ENCODE data around the gene MINAR1. TPM values are rescaled to one million over a fixed set of nuclear protein-coding genes. Genes with fewer than 3 reads are reported as not detected.

MINAR1 gene
- total RNA-seq, result 0.05 TPM
- long read RNA-seq, result 0 reads

GRCh38 chr15:79431636-79432344 is at the start of gene MINAR1:
Gene MINAR1, plus strand, starts transcription at chr15:79432336. Its CDS starts 23,812 bp downstream, at chr15:79456148.
- H3K36me3 ChIP-seq, result no peaks in the 10 kb centered on the region
- no peak within 1 kb of the TSS for H3K27ac ChIP-seq (replicated peaks)
- no peaks in the 10 kb centered on the region for H3K9me3 ChIP-seq (replicated peaks)
- H3K4me3 ChIP-seq, result peak within 1 kb of the TSS; percentile 64
- H3K27me3 ChIP-seq (ENCODE audit: low read depth), result peaks cover 100% of the 10 kb centered on the region
- intact Hi-C loops (cut with micrococcal nuclease), result no loop called here
- DNase-seq, result no peak
- no peak for TF ChIP-seq CTCF (IDR thresholded peaks at IDR 0.05; ENCODE audit: borderline replicate concordance)
- H3K4me1 ChIP-seq, result peaks cover 17% of the 10 kb centered on the region

GRCh38 chr15:79394231-79394630 is 37.9 kb upstream of the MINAR1 start:
- DNase-seq, result no peak
- TF ChIP-seq CTCF (IDR thresholded peaks at IDR 0.05; ENCODE audit: borderline replicate concordance), result no peak
- Histone ChIP-seq H3K4me3 (no peak overlapping the region), H3K9me3 (replicated peaks) (no peaks in the 10 kb centered on the region), H3K4me1 (no peaks in the 10 kb centered on the region), H3K27me3 (ENCODE audit: low read depth) (peaks cover 9% of the 10 kb centered on the region), H3K27ac (replicated peaks) (no peak overlapping the region), H3K36me3 (no peaks in the 10 kb centered on the region)
- intact Hi-C loops (cut with micrococcal nuclease), result no loop called here

- Histone ChIP-seq H3K4me3 (no peak overlapping the region), H3K27me3 (ENCODE audit: low read depth) (peaks cover 9% of the 10 kb centered on the region), H3K36me3 (no peaks in the 10 kb centered on the region), H3K27ac (replicated peaks) (no peak overlapping the region), H3K9me3 (replicated peaks) (no peaks in the 10 kb centered on the region), H3K4me1 (no peaks in the 10 kb centered on the region)
- intact Hi-C loops (cut with micrococcal nuclease), result no loop called here
- no peak for TF ChIP-seq CTCF (IDR thresholded peaks at IDR 0.05; ENCODE audit: borderline replicate concordance)
- no peak for DNase-seq
Observed at GRCh38 chr15:79396850-79397249, 35.3 kb upstream of the MINAR1 start.

- no peak for TF ChIP-seq CTCF (IDR thresholded peaks at IDR 0.05; ENCODE audit: borderline replicate concordance)
- H3K4me3 ChIP-seq, result no peak overlapping the region
- intact Hi-C loops (cut with micrococcal nuclease), result no loop called here
- no peaks in the 10 kb centered on the region for H3K36me3 ChIP-seq
- peaks cover 14% of the 10 kb centered on the region for H3K27me3 ChIP-seq (ENCODE audit: low read depth)
- H3K4me1 ChIP-seq, result no peaks in the 10 kb centered on the region
- DNase-seq, result no peak
- H3K27ac ChIP-seq (replicated peaks), result no peak overlapping the region
- no peaks in the 10 kb centered on the region for H3K9me3 ChIP-seq (replicated peaks)
Observed at GRCh38 chr15:79397269-79397910, 34.7 kb upstream of the MINAR1 start.

GRCh38 chr15:79399606-79400005 is 32.5 kb upstream of the MINAR1 start:
- Histone ChIP-seq H3K36me3 (no peaks in the 10 kb centered on the region), H3K9me3 (replicated peaks) (no peaks in the 10 kb centered on the region), H3K27me3 (ENCODE audit: low read depth) (peaks cover 18% of the 10 kb centered on the region), H3K4me3 (no peak overlapping the region), H3K27ac (replicated peaks) (no peak overlapping the region), H3K4me1 (no peaks in the 10 kb centered on the region)
- TF ChIP-seq CTCF (IDR thresholded peaks at IDR 0.05; ENCODE audit: borderline replicate concordance), result no peak
- intact Hi-C loops (cut with micrococcal nuclease), result no loop called here
- no peak for DNase-seq

Data from left ventricle myocardium inferior (tissue), 1 donor.